ENCODE results near the gene STIM2.

The STIM2 gene

GRCh38 chr4:26995316-26995715 is 134.7 kb downstream of the STIM2 start:
- DNase-seq (ENCODE audit: low spot score), result no peak
- H3K9ac ChIP-seq (ENCODE audit: low read depth, low read length, poor library complexity), result no peak overlapping the region
- no peak overlapping the region for H2AK5ac ChIP-seq (ENCODE audit: low read depth, low read length)
- peaks cover 0 to 2% of the 10 kb centered on the region in 2 donors for H3K9me3 ChIP-seq (replicated peaks in 1 of 2; ENCODE audit: control insufficient read depth in 2 of 2, insufficient read depth in 1 of 2, low read depth in 1 of 2, low read length in 2 of 2)
- H3K4me3 ChIP-seq (ENCODE audit: low read length in 2 of 2), result no peak overlapping the region
- no peak overlapping the region for H3K27ac ChIP-seq (replicated peaks; ENCODE audit: low read length)
- no peak overlapping the region for H2BK15ac ChIP-seq (ENCODE audit: low read length)
- H3K4ac ChIP-seq (ENCODE audit: low read length), result no peak overlapping the region
- H2BK12ac ChIP-seq (ENCODE audit: low read length), result no peak overlapping the region
- no peak overlapping the region for H2BK5ac ChIP-seq (ENCODE audit: low read length)
- H2BK120ac ChIP-seq (ENCODE audit: low read depth, low read length), result no peak overlapping the region
- no peak overlapping the region for H3K18ac ChIP-seq (ENCODE audit: low read length)
- H3K79me1 ChIP-seq (ENCODE audit: low read depth, low read length), result peaks cover 1% of the 10 kb centered on the region
- peaks cover 5% of the 10 kb centered on the region in 2 donors for H3K4me1 ChIP-seq (ENCODE audit: control insufficient read depth in 2 of 2, insufficient read depth in 1 of 2, low read depth in 1 of 2, low read length in 2 of 2)
- peaks cover 0 to 18% of the 10 kb centered on the region in 2 donors for H3K36me3 ChIP-seq (replicated peaks in 1 of 2; ENCODE audit: control insufficient read depth in 2 of 2, insufficient read depth in 2 of 2, low read length in 2 of 2)
- no peak overlapping the region for H2AFZ ChIP-seq (ENCODE audit: low read length)
- WGBS, 2 donors (ENCODE audit: extremely low coverage in 2 of 2, insufficient read length in 2 of 2, insufficient replicate concordance in 1 of 2), result no CpG with 5 or more reads among the region's 2 CpGs
- H3K4me2 ChIP-seq (ENCODE audit: insufficient read depth, low read length, poor library complexity, severe bottlenecking), result no peak overlapping the region
- H3K27me3 ChIP-seq (ENCODE audit: control insufficient read depth in 3 of 3, insufficient read depth in 3 of 3, low read depth in 1 of 3, low read length in 3 of 3), result no peaks in the 10 kb centered on the region
- H4K91ac ChIP-seq (ENCODE audit: low read depth, low read length, poor library complexity), result no peak overlapping the region
- no peak overlapping the region for H3K23ac ChIP-seq (ENCODE audit: low read depth, low read length, poor library complexity)
- H3K14ac ChIP-seq (ENCODE audit: low read length), result no peak overlapping the region
- H4K8ac ChIP-seq (ENCODE audit: low read depth, low read length), result no peak overlapping the region

- Histone ChIP-seq H4K91ac (ENCODE audit: low read depth, low read length, poor library complexity) (no peak overlapping the region), H3K23ac (ENCODE audit: low read depth, low read length, poor library complexity) (no peak overlapping the region), H3K9ac (ENCODE audit: low read depth, low read length, poor library complexity) (no peak overlapping the region), H2BK5ac (ENCODE audit: low read length) (no peak overlapping the region), H2BK12ac (ENCODE audit: low read length) (no peak overlapping the region), H3K4me2 (ENCODE audit: insufficient read depth, low read length, poor library complexity, severe bottlenecking) (no peak overlapping the region), H3K4ac (ENCODE audit: low read length) (no peak overlapping the region), H3K18ac (ENCODE audit: low read length) (no peak overlapping the region), H3K4me3 (ENCODE audit: low read length in 2 of 2) (no peak overlapping the region), H3K4me1 (ENCODE audit: control insufficient read depth in 2 of 2, insufficient read depth in 1 of 2, low read depth in 1 of 2, low read length in 2 of 2) (peaks cover 5% of the 10 kb centered on the region in 2 donors), H3K14ac (ENCODE audit: low read length) (no peak overlapping the region), H3K27ac (replicated peaks; ENCODE audit: low read length) (no peak overlapping the region), H3K27me3 (ENCODE audit: control insufficient read depth in 3 of 3, insufficient read depth in 3 of 3, low read depth in 1 of 3, low read length in 3 of 3) (no peaks in the 10 kb centered on the region), H3K9me3 (replicated peaks in 1 of 2; ENCODE audit: control insufficient read depth in 2 of 2, insufficient read depth in 1 of 2, low read depth in 1 of 2, low read length in 2 of 2) (no peaks in the 10 kb centered on the region), H2BK15ac (ENCODE audit: low read length) (no peak overlapping the region), H2AFZ (ENCODE audit: low read length) (no peak overlapping the region), H3K36me3 (replicated peaks in 1 of 2; ENCODE audit: control insufficient read depth in 2 of 2, insufficient read depth in 2 of 2, low read length in 2 of 2) (peaks cover 0 to 18% of the 10 kb centered on the region in 2 donors), H4K8ac (ENCODE audit: low read depth, low read length) (no peak overlapping the region), H2AK5ac (ENCODE audit: low read depth, low read length) (no peak overlapping the region), H2BK120ac (ENCODE audit: low read depth, low read length) (no peak overlapping the region), H3K79me1 (ENCODE audit: low read depth, low read length) (peaks cover 1% of the 10 kb centered on the region)
- DNase-seq (ENCODE audit: low spot score), result no peak
Measured at GRCh38 chr4:26996745-26997144, 136.1 kb downstream of the STIM2 start.

GRCh38 chr4:26999689-27000088 is 139.0 kb downstream of the STIM2 start:
- Histone ChIP-seq H2BK15ac (ENCODE audit: low read length) (no peak overlapping the region), H3K4ac (ENCODE audit: low read length) (no peak overlapping the region), H2BK5ac (ENCODE audit: low read length) (no peak overlapping the region), H3K9ac (ENCODE audit: low read depth, low read length, poor library complexity) (no peak overlapping the region), H4K8ac (ENCODE audit: low read depth, low read length) (no peak overlapping the region), H3K4me1 (ENCODE audit: control insufficient read depth in 2 of 2, insufficient read depth in 1 of 2, low read depth in 1 of 2, low read length in 2 of 2) (peaks cover 0 to 1% of the 10 kb centered on the region in 2 donors), H3K18ac (ENCODE audit: low read length) (no peak overlapping the region), H3K36me3 (replicated peaks in 1 of 2; ENCODE audit: control insufficient read depth in 2 of 2, insufficient read depth in 2 of 2, low read length in 2 of 2) (peaks cover 0 to 34% of the 10 kb centered on the region in 2 donors), H3K14ac (ENCODE audit: low read length) (no peak overlapping the region), H3K23ac (ENCODE audit: low read depth, low read length, poor library complexity) (no peak overlapping the region), H2BK12ac (ENCODE audit: low read length) (no peak overlapping the region), H3K4me3 (ENCODE audit: low read length in 2 of 2) (no peak overlapping the region), H3K27me3 (ENCODE audit: control insufficient read depth in 3 of 3, insufficient read depth in 3 of 3, low read depth in 1 of 3, low read length in 3 of 3) (no peaks in the 10 kb centered on the region), H4K91ac (ENCODE audit: low read depth, low read length, poor library complexity) (no peak overlapping the region), H3K79me1 (ENCODE audit: low read depth, low read length) (peaks cover 1% of the 10 kb centered on the region), H3K27ac (replicated peaks; ENCODE audit: low read length) (no peak overlapping the region), H3K9me3 (replicated peaks in 1 of 2; ENCODE audit: control insufficient read depth in 2 of 2, insufficient read depth in 1 of 2, low read depth in 1 of 2, low read length in 2 of 2) (no peaks in the 10 kb centered on the region), H2BK120ac (ENCODE audit: low read depth, low read length) (no peak overlapping the region), H3K4me2 (ENCODE audit: insufficient read depth, low read length, poor library complexity, severe bottlenecking) (no peak overlapping the region), H2AK5ac (ENCODE audit: low read depth, low read length) (no peak overlapping the region), H2AFZ (ENCODE audit: low read length) (no peak overlapping the region)
- DNase-seq (ENCODE audit: low spot score), result no peak

- Histone ChIP-seq H4K8ac (ENCODE audit: low read depth, low read length) (no peak overlapping the region), H3K4me3 (ENCODE audit: low read length in 2 of 2) (no peak overlapping the region), H2BK120ac (ENCODE audit: low read depth, low read length) (no peak overlapping the region), H3K4ac (ENCODE audit: low read length) (no peak overlapping the region), H3K18ac (ENCODE audit: low read length) (no peak overlapping the region), H2BK12ac (ENCODE audit: low read length) (no peak overlapping the region), H3K23ac (ENCODE audit: low read depth, low read length, poor library complexity) (no peak overlapping the region), H2AFZ (ENCODE audit: low read length) (no peak overlapping the region), H3K27me3 (ENCODE audit: control insufficient read depth in 3 of 3, insufficient read depth in 3 of 3, low read depth in 1 of 3, low read length in 3 of 3) (no peaks in the 10 kb centered on the region), H3K79me1 (ENCODE audit: low read depth, low read length) (peaks cover 1% of the 10 kb centered on the region), H3K14ac (ENCODE audit: low read length) (no peak overlapping the region), H3K4me2 (ENCODE audit: insufficient read depth, low read length, poor library complexity, severe bottlenecking) (no peak overlapping the region), H2BK15ac (ENCODE audit: low read length) (no peak overlapping the region), H3K36me3 (replicated peaks in 1 of 2; ENCODE audit: control insufficient read depth in 2 of 2, insufficient read depth in 2 of 2, low read length in 2 of 2) (peaks cover 0 to 37% of the 10 kb centered on the region in 2 donors), H3K9ac (ENCODE audit: low read depth, low read length, poor library complexity) (no peak overlapping the region), H2BK5ac (ENCODE audit: low read length) (no peak overlapping the region), H2AK5ac (ENCODE audit: low read depth, low read length) (no peak overlapping the region), H3K27ac (replicated peaks; ENCODE audit: low read length) (no peak overlapping the region), H4K91ac (ENCODE audit: low read depth, low read length, poor library complexity) (no peak overlapping the region), H3K9me3 (replicated peaks in 1 of 2; ENCODE audit: control insufficient read depth in 2 of 2, insufficient read depth in 1 of 2, low read depth in 1 of 2, low read length in 2 of 2) (no peaks in the 10 kb centered on the region), H3K4me1 (ENCODE audit: control insufficient read depth in 2 of 2, insufficient read depth in 1 of 2, low read depth in 1 of 2, low read length in 2 of 2) (no peaks in the 10 kb centered on the region)
- WGBS, 2 donors (ENCODE audit: extremely low coverage in 2 of 2, insufficient read length in 2 of 2, insufficient replicate concordance in 1 of 2), result no CpG with 5 or more reads among the region's 2 CpGs
- no peak for DNase-seq (ENCODE audit: low spot score)
Measured at GRCh38 chr4:27000122-27000521, 139.5 kb downstream of the STIM2 start.
